Hepatic stellate cell (primary cell): ENCODE measurements around the gene SIPA1L3.
"Not testable (repeated sequence)": the region's sequence is repeated elsewhere in the genome, so short reads cannot be mapped to it uniquely, and the experiment has no call there.

Experiments
- DNase-seq: peaks from one replicate; pipeline ENCODE4 v3.0.0; 2011; ENCODE audit warnings: low spot score

The SIPA1L3 gene

GRCh38 chr19:37906869-37907734 is at the start of gene SIPA1L3:
SIPA1L3 (plus strand) TSS chr19:37907208; CDS start chr19:38081566, 174,358 bp downstream.
- peak; percentile 94 for DNase-seq

- DNase-seq, result no peak
Observed at GRCh38 chr19:37864501-37864900, 42.5 kb upstream of the SIPA1L3 start.

- not testable (repeated sequence) for DNase-seq
Observed at GRCh38 chr19:37865930-37866329, 41.1 kb upstream of the SIPA1L3 start.

- no peak for DNase-seq
Observed at GRCh38 chr19:37867831-37868230, 39.2 kb upstream of the SIPA1L3 start.

DNA sequence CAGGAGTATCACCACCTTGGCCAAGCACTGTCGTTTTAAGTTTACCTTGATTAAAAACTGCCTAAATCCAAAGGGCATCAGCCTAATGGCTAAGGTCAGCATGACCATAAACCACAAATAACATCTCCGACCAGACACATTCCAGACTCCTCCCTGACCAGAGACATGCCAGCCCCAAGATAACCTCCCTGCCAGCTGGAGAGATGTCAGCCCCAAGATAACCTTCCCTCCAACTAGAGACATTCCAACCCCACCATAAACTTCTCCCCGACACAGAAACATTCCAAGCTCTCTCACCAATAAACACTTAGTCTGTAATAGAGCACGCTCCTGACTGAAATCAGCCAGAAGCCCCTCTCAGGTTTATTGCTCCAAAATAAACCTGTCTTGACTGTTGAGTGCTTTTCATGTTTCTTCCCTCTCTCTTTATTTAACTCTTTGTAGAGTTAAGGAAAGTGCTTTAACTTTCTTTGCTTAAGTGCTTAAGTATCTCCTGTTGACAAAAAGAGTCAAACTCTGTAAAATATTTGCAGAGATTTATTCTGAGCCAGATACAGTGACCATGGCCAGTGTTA is 37.2 kb upstream of the SIPA1L3 start:
- no peak for DNase-seq

DNA sequence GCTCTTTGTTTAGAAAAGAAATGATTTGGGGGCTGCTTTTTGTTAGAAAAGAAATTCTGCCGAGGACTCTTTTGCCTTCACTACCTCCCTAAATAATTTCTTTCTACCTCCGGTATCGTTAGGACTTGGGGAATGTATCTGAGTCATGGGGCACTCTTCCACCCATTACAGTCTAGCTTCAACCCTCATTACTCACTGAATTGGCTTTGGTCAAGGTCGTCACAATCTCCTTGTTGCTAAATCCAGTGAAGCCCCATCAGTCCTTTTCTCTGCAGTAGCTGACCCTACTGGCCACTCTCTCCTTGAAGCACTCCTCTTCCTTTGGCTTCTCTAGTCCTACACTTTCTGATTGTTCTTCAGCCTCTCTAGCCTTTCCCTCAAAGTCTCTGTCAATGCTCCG is 34.6 kb upstream of the SIPA1L3 start:
- DNase-seq, result no peak

GRCh38 chr19:37874784-37875183 is 32.2 kb upstream of the SIPA1L3 start:
- no peak for DNase-seq

- DNase-seq, result no peak
Observed at GRCh38 chr19:37876032-37876431, 31.0 kb upstream of the SIPA1L3 start.

GRCh38 chr19:37877147-37877546 is 29.9 kb upstream of the SIPA1L3 start:
- DNase-seq, result no peak

DNA sequence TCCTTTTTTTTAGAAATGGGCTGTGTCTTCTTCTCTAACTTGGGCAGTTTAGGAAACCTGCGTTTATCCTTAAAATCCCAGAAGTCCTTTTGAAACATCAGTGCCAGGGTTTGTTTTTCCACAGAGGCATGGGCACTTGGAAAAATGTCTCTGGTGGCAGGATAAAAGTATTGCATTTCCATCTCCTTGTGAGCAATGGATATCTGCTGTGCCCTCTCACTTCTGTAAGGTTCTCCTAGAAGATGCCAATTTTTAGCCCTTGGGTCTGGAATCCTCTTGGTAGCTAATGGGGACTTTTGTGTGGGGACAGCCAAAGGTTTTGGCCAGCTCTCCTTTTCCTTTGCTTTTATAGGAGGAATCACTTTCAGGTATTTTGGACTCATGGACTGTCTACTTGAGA is 21.6 kb upstream of the SIPA1L3 start:
- no peak for DNase-seq

- DNase-seq, result no peak
Observed at GRCh38 chr19:37886571-37886970, 20.4 kb upstream of the SIPA1L3 start.

DNA sequence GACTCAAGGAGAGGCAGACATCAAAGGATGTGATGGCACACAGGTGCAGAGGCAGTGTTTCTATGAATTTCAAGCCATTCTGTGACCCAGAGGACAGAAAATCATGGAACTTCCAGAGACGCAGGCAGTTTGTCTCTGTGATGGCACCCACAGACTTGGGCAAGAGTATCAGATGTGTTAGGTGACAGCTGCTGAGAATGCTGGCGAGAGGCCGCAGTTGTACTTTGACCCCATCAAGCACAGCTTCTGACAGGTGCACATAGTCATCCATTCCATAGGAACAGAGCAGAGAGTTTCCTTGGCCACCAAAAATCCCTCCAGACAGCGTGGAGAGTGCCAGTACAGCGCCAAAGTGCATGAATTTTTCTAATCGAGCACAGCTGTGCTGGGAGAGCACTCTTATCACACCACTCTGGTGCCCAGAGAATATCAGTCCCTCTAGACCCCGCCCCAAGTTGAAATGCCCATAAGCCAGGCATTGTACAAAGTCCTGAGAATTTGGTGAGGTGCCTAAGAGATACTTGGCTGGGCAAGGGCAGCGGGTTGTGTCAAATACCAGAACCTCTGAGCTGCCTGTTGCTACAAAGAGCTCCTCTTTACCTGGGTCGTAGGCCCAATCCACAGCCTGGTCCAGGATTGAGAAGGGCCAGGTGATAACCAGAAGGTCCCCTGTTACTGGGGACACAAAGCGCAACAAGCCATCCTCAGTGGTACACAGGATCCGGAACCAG is 13.0 kb upstream of the SIPA1L3 start:
- no peak for DNase-seq

DNA sequence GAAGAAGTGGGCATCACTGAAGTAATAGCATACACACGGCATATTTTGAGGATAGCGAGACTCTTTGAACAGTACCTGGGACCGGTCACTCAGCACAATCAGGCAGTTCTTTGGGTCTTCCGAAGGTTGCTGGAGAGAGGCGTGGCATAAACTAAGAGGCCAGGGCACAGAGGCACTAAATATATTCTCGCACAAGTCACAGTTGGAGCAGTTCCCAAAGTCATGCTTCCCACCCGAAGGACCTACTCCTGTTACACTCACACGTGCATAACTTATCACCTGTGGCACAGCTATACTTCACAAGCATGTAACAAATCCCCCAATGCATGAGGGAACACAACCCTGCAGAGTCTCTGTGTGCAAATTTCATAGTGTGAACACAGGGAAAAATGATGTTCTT is 10.8 kb upstream of the SIPA1L3 start:
- DNase-seq, result no peak

GRCh38 chr19:37899453-37899852 is 7.6 kb upstream of the SIPA1L3 start:
- no peak for DNase-seq

- DNase-seq, result no peak
Observed at GRCh38 chr19:37899966-37900365, 7.0 kb upstream of the SIPA1L3 start.

GRCh38 chr19:37902668-37903067 is 4.3 kb upstream of the SIPA1L3 start:
- DNase-seq, result peak; percentile 80

DNA sequence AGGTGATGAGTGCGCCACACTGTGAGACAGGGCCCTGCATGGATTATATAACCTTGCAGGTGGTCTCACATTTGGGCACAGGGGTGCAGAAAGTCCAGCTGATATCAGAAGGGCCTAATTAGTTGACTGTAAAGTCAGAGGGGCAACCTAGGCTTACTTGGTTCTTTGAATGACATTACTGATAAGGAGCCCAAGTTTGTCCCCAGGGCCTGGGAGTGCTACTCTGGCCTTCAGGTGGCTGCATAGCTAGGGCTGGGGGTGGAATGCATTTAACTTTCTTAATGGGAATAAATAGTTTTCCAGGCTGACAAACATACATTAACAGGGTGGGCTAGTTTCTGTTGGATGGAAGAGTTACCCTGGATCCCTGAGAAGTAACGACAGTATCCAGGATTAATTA is 3.9 kb upstream of the SIPA1L3 start:
- no peak for DNase-seq

DNA sequence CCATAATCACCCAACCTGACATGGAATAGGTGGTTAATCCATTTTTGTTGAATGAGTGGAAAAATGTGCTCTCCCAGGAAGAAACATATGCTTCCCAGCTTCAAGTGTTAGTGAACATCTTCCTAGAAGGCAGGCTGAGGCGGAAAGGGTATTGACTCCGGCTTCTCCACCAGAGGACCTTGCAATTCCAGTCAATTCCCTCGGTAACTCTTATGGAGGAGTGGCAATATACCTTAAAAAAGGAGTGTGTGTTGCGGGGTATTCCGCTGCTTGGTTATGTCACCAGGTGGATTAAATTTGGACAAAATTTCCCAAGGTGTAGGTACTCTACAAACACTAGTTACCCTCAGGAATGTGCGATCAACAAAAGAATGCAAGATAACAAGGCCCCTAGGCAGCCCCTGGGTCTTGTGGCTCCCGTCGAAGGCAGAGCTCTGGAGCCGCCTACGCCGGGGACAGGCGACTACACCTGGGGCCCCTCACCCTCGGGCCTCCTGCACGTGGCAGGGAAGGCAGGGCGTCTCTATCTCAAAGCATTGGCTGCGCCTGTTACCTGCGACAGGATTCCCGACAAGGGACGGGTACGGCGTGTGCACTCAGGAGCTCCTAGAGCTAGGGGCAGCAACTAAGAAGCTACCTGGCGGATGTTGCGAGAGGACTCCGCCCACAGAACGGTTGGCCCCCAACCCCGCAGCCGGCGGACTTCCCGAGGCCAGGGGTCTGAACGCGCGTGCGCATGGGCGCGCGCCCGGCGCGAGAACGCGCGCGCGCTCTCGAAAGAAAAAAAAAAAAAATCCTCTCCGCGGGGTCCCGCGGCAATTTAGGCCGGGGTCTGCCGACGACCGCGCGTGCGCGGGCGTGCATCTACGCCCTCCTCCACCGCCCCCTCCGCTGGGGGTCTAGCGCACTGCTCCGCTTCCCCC is 801 bp upstream of the SIPA1L3 start, which contains the start of gene WDR87:
Gene WDR87 (minus strand): TSS at position 649 of the 923 bp plus-strand sequence. CDS start 8,355 bp downstream, outside the sequence.
- DNase-seq, result peak; percentile 26

- no peak for DNase-seq
Observed at GRCh38 chr19:37907735-37908455, 887 bp downstream of the SIPA1L3 start.

- DNase-seq, result no peak
Observed at GRCh38 chr19:37909661-37910199, 2.7 kb downstream of the SIPA1L3 start.

GRCh38 chr19:37914908-37915307 is 7.9 kb downstream of the SIPA1L3 start:
- no peak for DNase-seq
